Measurements from ENCODE around the gene RAP2C. TPM values are rescaled to one million over a fixed set of nuclear protein-coding genes. Genes with fewer than 3 reads are reported as not detected.

Gene RAP2C
- polyA plus RNA-seq, 1 donor (not counting 4 experiments of a cell fraction or from before 2014, with no cell fraction given), result 15.1 TPM

Other genes starting within 250 kb of the RAP2C start
- gene STK26, start 196.1 kb downstream of the RAP2C start, polyA plus RNA-seq, result 18.8 to 32.3 TPM (median 20.1 TPM) in 3 replicates
- 0.01 to 0.03 TPM in 2 of 3 replicates, not detected in the other for gene FRMD7, start 91.4 kb downstream of the RAP2C start, polyA plus RNA-seq